Mucosa of descending colon (tissue), 3 donors: ENCODE results near the gene SFMBT1. TPM values are rescaled to one million over a fixed set of nuclear protein-coding genes. Genes with fewer than 3 reads are reported as not detected.

Experiments
- ATAC-seq: fragments of 200-7000 bp; cut with Tn5 transposase; one replicate; pipeline ENCODE4 v1.9.1; 2020; ENCODE audit warnings: mild to moderate bottlenecking, moderate library complexity
- DNase-seq, 3 donors: peaks; one replicate each; pipeline ENCODE4 v3.0.0-alpha.2; 2020
- H3K36me3 ChIP-seq: fragments of 200-600 bp; one replicate; pipeline ENCODE4 v1.8.0; 2021; ENCODE audit warnings: low read depth, mild to moderate bottlenecking
- H3K4me1 ChIP-seq: fragments of 200-600 bp; one replicate; pipeline ENCODE4 v1.8.0; 2021; ENCODE audit warnings: low read depth, mild to moderate bottlenecking
- H3K4me3 ChIP-seq: fragments of 200-600 bp; one replicate; pipeline ENCODE4 v1.8.0; 2021; ENCODE audit warnings: mild to moderate bottlenecking
- H3K9me3 ChIP-seq: fragments of 200-600 bp; one replicate; pipeline ENCODE4 v1.8.0; 2021; ENCODE audit warnings: mild to moderate bottlenecking
- intact Hi-C, 2 donors: fragments of 100-400 bp; cut with DNase I in 1 of 2; cut with micrococcal nuclease in 1 of 2; formaldehyde crosslinking; loops; one replicate each; pipeline versions ENCODE4 v1.11.0 to v1.11.1; 2022; cut with DNase I, micrococcal nuclease
- total RNA-seq, 3 donors: library from RNA; stranded (reverse); fragmentation: NEBNext Ultra II Directional in 2 of 3; extraction: Animal tissue kit (Norgen Biotek cat#: 25700) in 2 of 3; gene quantifications; one replicate each; pipeline versions ENCODE4 v1.2.1 to v1.2.4, GENCODE V29; 2021 to 2023
- TF ChIP-seq, protein P1 (sequence below): fragments of 200-600 bp; IDR thresholded peaks from one replicate; pipeline ENCODE4 v1.8.0; 2022; ENCODE audit warnings: antibody characterized with exemption, mild to moderate bottlenecking
- donor health status: DM: no; HTN: no; CAD: no; lungs with moderate emphysema.
- donor health status: DM: no; HTN: no; CAD: no.
- donor health status: DM: no; HTN: yes; CAD: no.

SFMBT1 gene
- total RNA-seq, 3 donors from 2014 or later = 19.7 to 22.8 (median 19.8) TPM

DNA sequence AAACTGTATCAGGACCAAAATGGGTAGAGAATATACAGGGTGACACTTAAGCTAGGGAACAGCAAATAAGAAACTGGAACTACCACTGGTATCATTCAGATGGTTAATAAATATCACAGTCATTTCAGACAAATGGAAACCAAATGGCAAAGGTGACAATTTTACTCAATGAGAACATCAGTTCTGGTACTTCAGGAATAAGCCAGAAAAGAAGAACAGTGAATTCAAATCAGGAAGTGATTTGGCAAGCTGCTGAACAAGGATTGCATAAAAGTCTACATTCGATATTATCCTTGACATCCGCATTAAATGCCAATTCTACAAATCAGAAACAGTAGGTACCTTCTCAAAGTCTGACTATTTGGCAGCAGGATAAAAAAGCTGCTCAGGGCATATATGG lies 125.0 kb downstream of the SFMBT1 start:
- DNase-seq (no peak), ATAC-seq (no peak)
- Histone ChIP-seq H3K4me3 (no peak overlapping the region), H3K36me3 (no peaks in the 10 kb centered on the region), H3K4me1 (peaks cover 3% of the 10 kb centered on the region), H3K9me3 (no peaks in the 10 kb centered on the region)
- TF ChIP-seq, protein P1, sequence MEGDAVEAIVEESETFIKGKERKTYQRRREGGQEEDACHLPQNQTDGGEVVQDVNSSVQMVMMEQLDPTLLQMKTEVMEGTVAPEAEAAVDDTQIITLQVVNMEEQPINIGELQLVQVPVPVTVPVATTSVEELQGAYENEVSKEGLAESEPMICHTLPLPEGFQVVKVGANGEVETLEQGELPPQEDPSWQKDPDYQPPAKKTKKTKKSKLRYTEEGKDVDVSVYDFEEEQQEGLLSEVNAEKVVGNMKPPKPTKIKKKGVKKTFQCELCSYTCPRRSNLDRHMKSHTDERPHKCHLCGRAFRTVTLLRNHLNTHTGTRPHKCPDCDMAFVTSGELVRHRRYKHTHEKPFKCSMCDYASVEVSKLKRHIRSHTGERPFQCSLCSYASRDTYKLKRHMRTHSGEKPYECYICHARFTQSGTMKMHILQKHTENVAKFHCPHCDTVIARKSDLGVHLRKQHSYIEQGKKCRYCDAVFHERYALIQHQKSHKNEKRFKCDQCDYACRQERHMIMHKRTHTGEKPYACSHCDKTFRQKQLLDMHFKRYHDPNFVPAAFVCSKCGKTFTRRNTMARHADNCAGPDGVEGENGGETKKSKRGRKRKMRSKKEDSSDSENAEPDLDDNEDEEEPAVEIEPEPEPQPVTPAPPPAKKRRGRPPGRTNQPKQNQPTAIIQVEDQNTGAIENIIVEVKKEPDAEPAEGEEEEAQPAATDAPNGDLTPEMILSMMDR = no peak
- intact Hi-C loops = no loop called here

DNA sequence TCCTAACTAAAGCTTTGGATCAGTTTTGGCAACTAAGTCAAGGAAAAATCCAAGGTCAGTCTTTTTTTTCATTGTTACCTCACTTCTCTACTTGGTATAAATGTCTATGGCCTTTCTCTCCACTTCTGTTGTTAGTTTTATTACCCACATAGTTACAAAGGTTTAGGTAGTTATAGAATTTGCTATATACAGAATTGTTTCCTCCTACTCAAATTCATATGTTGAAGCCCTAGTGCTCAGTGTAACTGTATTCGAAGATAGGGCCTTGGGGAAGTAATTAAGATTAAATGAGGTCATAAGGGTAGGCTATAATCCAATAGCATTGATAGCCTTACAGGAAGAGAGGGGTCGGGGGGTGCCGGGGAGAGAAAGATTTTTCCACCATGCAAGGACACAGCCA lies 128.8 kb downstream of the SFMBT1 start:
- Histone ChIP-seq H3K9me3 (no peaks in the 10 kb centered on the region), H3K36me3 (no peaks in the 10 kb centered on the region), H3K4me1 (peaks cover 3% of the 10 kb centered on the region), H3K4me3 (no peak overlapping the region)
- ATAC-seq (peak; percentile 67), DNase-seq (no peak)
- TF ChIP-seq, protein P1 = no peak
- intact Hi-C loops = no loop called here

DNA sequence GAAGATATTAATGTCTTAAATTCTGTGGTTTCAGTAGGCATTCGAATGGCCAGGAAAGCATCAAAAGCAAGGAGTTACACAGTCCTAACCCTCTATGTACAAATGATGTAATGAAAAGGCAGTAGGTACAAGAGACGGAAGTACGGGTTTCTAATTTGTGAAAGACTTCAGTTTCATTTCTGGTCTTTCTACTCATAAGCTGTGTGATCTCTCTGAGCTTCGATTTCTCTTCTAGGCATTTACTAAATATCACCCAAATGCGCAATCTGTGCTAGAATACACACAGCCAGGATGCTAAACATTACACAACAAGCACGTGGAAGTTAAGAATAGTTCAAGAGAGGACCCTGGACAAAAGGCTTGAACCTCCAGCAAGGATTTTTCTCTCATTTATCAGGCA lies 130.6 kb downstream of the SFMBT1 start:
- Histone ChIP-seq H3K4me3 (no peak overlapping the region), H3K36me3 (no peaks in the 10 kb centered on the region), H3K4me1 (peaks cover 3% of the 10 kb centered on the region), H3K9me3 (no peaks in the 10 kb centered on the region)
- intact Hi-C loops = no loop called here
- ATAC-seq = no peak
- TF ChIP-seq, protein P1 = no peak
- DNase-seq = no peak

DNA sequence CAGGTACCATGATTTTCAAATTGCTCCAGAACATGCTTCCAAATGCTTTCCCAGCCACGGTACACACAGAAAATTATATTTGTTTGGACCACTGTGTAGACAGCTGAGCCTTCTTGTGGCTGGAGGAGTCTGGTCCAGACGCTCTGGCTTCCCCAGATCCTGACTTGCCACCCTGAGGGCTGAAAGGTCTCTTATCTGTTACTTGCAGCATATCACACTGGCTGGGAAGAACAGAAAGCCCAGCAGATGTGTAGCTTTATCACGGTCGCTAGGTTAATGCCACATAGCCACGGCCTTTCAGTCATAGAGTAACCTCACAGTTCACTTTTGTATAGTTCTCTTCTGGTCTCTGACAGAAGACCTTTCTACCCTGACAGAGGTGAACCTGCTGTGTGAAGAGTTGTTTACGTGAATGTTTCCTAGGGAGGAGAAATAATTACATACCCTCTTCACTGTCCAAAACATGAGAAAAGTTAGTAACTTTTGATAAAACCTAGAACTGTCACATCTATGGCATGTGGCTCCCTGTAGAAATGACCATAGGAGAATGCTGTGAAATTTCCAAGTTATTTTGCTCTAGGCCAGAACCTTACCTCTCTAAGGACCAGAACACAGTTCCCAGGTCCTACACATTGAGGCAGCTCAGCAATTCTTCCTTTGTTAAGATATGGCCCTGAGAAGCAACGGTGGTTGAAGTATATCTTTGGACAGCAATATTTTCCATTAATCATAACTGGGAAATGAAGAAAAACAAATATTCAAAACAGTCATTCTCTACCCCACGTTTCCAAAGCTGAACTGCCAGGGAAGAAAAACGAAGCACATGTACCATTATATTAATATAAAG lies 132.8 kb downstream of the SFMBT1 start:
- DNase-seq = no peak
- no peak overlapping the region for H3K4me3 ChIP-seq
- ATAC-seq = no peak
- peaks cover 3% of the 10 kb centered on the region for H3K4me1 ChIP-seq
- H3K9me3 ChIP-seq = no peaks in the 10 kb centered on the region
- H3K36me3 ChIP-seq = no peaks in the 10 kb centered on the region
- TF ChIP-seq, protein P1 = no peak
- intact Hi-C loops = no loop called here

DNA sequence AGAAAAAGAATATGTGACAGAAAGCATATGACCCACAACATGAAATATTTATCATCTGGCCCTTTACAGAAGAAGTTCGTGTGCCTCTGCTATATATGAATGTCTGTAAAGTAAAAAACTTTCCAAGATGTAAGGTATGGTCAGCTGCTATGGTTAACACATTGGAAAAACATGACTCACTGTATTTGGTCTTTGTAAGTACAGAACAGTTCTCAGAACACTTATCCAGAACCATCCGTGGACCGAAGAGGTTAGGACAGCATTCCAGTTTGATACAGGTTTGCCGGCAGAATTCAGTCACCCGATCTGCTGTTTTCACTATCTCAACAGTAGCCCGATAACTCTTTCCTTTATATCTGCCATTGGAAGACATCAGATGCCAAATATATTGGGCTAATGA lies 135.1 kb downstream of the SFMBT1 start:
- H3K36me3 ChIP-seq = no peaks in the 10 kb centered on the region
- intact Hi-C loops = no loop called here
- H3K9me3 ChIP-seq = no peaks in the 10 kb centered on the region
- H3K4me3 ChIP-seq = no peak overlapping the region
- H3K4me1 ChIP-seq = no peaks in the 10 kb centered on the region
- ATAC-seq (no peak), DNase-seq (no peak)
- TF ChIP-seq, protein P1 = no peak
